ENCODE data around the gene RANGAP1. TPM values are rescaled to one million over a fixed set of nuclear protein-coding genes. Genes with fewer than 3 reads are reported as not detected.

Gene RANGAP1
- total RNA-seq, 2 experiments from 2014 or later: 150 to 151 TPM

- no peaks in the 10 kb centered on the region for H3K9me3 Mint-ChIP-seq
- CTCF ChIA-PET: no interaction called here
- H3K27me3 Mint-ChIP-seq: no peaks in the 10 kb centered on the region
- POLR2A ChIA-PET: no interaction called here
- TF ChIP-seq, protein P1, sequence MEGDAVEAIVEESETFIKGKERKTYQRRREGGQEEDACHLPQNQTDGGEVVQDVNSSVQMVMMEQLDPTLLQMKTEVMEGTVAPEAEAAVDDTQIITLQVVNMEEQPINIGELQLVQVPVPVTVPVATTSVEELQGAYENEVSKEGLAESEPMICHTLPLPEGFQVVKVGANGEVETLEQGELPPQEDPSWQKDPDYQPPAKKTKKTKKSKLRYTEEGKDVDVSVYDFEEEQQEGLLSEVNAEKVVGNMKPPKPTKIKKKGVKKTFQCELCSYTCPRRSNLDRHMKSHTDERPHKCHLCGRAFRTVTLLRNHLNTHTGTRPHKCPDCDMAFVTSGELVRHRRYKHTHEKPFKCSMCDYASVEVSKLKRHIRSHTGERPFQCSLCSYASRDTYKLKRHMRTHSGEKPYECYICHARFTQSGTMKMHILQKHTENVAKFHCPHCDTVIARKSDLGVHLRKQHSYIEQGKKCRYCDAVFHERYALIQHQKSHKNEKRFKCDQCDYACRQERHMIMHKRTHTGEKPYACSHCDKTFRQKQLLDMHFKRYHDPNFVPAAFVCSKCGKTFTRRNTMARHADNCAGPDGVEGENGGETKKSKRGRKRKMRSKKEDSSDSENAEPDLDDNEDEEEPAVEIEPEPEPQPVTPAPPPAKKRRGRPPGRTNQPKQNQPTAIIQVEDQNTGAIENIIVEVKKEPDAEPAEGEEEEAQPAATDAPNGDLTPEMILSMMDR (IDR thresholded peaks at IDR 0.05): no peak
- intact Hi-C loops (cut with micrococcal nuclease): no loop called here
- H3K36me3 Mint-ChIP-seq (ENCODE audit: low read depth): peaks cover 24% of the 10 kb centered on the region
- no peak overlapping the region for H3K4me3 Mint-ChIP-seq
- no peak overlapping the region for H3K27ac Mint-ChIP-seq
- H3K4me1 Mint-ChIP-seq (ENCODE audit: low read depth): peaks cover 10% of the 10 kb centered on the region
- DNase-seq (no peak), ATAC-seq (no peak)
Observed at GRCh38 chr22:41332217-41332939, 46.4 kb upstream of the RANGAP1 start.

DNA sequence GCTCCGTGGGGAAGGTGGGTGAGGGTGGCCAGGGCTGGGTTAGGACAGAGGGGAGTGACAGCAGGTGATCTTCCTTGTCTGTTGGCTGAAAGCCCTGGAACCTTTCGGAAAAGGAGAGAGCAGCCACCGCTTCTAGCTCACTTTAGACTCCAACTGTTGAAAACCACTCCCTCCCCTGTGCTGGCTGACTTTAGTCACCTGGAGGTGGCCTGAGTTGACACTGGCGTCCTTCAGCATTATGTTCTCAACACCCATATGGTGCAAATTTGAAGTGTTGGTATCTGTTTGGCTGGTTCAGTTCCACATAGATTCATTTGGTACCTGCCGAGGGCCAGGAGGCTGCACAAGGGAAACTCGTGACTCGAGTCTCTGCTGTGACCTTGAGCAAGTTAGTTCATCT lies 44.2 kb upstream of the RANGAP1 start:
- Mint-ChIP-seq H3K9me3 (no peaks in the 10 kb centered on the region), H3K4me1 (ENCODE audit: low read depth) (peaks cover 4% of the 10 kb centered on the region), H3K27ac (no peak overlapping the region), H3K27me3 (no peaks in the 10 kb centered on the region), H3K36me3 (ENCODE audit: low read depth) (peaks cover 30% of the 10 kb centered on the region), H3K4me3 (no peak overlapping the region)
- intact Hi-C loops (cut with micrococcal nuclease): no loop called here
- ATAC-seq (no peak), DNase-seq (no peak)
- TF ChIP-seq, protein P1 (IDR thresholded peaks at IDR 0.05): no peak
- POLR2A ChIA-PET: no interaction called here
- CTCF ChIA-PET: no interaction called here

- ATAC-seq: no peak
- Mint-ChIP-seq H3K36me3 (ENCODE audit: low read depth) (peaks cover 19% of the 10 kb centered on the region), H3K4me1 (ENCODE audit: low read depth) (no peaks in the 10 kb centered on the region), H3K27ac (no peak overlapping the region), H3K27me3 (no peaks in the 10 kb centered on the region), H3K9me3 (no peaks in the 10 kb centered on the region), H3K4me3 (no peak overlapping the region)
- ChIA-PET CTCF (no interaction called here), POLR2A (interaction anchor here (1.0 kb wide), 1 partner anchor 19 kb away, joined by 3 read pairs; no protein-coding TSS in a partner anchor)
- no peak for DNase-seq
- intact Hi-C loops (cut with micrococcal nuclease): no loop called here
- TF ChIP-seq, protein P1 (IDR thresholded peaks at IDR 0.05): no peak
Observed at GRCh38 chr22:41327124-41327523, 41.1 kb upstream of the RANGAP1 start.

- TF ChIP-seq, protein P1 (IDR thresholded peaks at IDR 0.05): no peak
- Mint-ChIP-seq H3K27ac (no peak overlapping the region), H3K9me3 (no peaks in the 10 kb centered on the region), H3K4me3 (no peak overlapping the region), H3K4me1 (ENCODE audit: low read depth) (no peaks in the 10 kb centered on the region), H3K27me3 (no peaks in the 10 kb centered on the region), H3K36me3 (ENCODE audit: low read depth) (peaks cover 14% of the 10 kb centered on the region)
- ChIA-PET POLR2A (no interaction called here), CTCF (no interaction called here)
- no peak for DNase-seq
- no peak for ATAC-seq
- intact Hi-C loops (cut with micrococcal nuclease): no loop called here
Observed at GRCh38 chr22:41324821-41325528, 39.0 kb upstream of the RANGAP1 start.
